Left colon (tissue), 2 donors: Measurements from ENCODE around the gene LLPH. TPM values are rescaled to one million over a fixed set of nuclear protein-coding genes. Genes with fewer than 3 reads are reported as not detected.
A peak's percentile ranks its signal among the peaks of the same experiment; 100 is the strongest.
"Not testable (repeated sequence)": the region's sequence is repeated elsewhere in the genome, so short reads cannot be mapped to it uniquely, and the experiment has no call there.

Experiments
- ATAC-seq: fragments of 200-7000 bp; cut with Tn5 transposase; one replicate; pipeline ENCODE4 v1.9.1; 2020; ENCODE audit warnings: mild to moderate bottlenecking, moderate library complexity
- DNase-seq, 2 donors: peaks; one replicate each; pipeline ENCODE4 v3.0.0-alpha.2; 2020
- intact Hi-C, 2 donors: fragments of 100-400 bp; cut with DNase I in 1 of 2; cut with micrococcal nuclease in 1 of 2; formaldehyde crosslinking; loops; one replicate each; pipeline versions ENCODE4 v1.11.2 to v1.14.0; 2022; cut with DNase I, micrococcal nuclease
- long read RNA-seq: library from polyadenylated mRNA; unstranded; transcript quantifications from one replicate; pipeline ENCODE4 v2.0.0, GENCODE V29; 2021
- total RNA-seq, 2 donors: library from RNA; stranded (reverse); fragmentation: NEBNext Ultra II Directional; extraction: Animal tissue kit (Norgen Biotek cat#: 25700); gene quantifications; one replicate each; pipeline ENCODE4 v1.2.1, GENCODE V29; 2021
- donor health status: DM: no; HTN: no; CAD: no.
- donor health status: DM: yes; HTN: yes; CAD: no.

The LLPH gene
- total RNA-seq = 10 to 100 TPM; 18.9 to 23.1 TPM
- long read RNA-seq, full-length matches to known transcripts = 9 of 9 reads
- long read RNA-seq, partial matches to known transcripts = 0 of 9 reads
- long read RNA-seq, other reads (novel, unspliced or antisense) = 0 of 9 reads

DNA sequence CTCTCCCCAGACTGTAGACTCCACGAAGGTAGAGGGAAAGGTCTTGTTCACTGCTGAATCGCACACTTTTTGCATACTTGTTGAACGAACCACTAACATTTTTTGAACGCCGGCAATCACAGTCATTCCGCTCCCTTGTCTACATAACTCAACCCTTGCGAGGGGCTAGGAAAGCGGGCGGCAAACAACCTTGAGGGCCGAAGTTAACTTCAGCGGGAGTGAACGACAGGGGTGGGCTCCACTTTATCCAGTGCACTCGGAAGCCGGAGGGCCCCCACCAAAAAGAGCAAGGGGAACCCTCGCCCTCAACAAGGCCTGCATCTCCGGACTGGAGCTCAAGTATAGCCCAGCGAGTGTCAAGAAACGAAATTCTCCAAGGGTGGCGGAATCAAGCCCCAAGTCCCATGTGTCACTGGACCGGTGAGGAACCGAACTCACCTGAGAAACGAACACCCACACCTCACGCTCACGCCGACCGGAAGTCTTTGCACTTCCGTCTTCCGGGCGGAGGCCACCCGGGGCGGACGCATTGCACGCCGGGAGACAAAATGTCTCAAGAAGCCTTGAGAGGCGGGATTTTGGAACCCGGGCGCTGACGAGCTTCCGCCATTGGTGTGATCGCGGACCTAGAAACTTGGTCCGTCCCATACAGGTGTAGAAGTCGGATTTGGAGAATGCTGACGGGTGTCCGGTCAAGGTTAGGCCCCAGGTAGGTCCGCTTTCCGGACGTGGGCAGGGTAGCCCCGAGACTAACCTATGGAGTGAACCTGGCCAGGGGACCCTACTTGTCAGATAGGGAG is at the start of gene LLPH:
Gene LLPH (minus strand): TSS at position 484 of the 800 bp plus-strand sequence. CDS start 1,644 bp downstream, outside the sequence.
- intact Hi-C loops = no loop called here
- peak; percentile 98 for ATAC-seq
- DNase-seq = peak; percentile 92 to 95

DNA sequence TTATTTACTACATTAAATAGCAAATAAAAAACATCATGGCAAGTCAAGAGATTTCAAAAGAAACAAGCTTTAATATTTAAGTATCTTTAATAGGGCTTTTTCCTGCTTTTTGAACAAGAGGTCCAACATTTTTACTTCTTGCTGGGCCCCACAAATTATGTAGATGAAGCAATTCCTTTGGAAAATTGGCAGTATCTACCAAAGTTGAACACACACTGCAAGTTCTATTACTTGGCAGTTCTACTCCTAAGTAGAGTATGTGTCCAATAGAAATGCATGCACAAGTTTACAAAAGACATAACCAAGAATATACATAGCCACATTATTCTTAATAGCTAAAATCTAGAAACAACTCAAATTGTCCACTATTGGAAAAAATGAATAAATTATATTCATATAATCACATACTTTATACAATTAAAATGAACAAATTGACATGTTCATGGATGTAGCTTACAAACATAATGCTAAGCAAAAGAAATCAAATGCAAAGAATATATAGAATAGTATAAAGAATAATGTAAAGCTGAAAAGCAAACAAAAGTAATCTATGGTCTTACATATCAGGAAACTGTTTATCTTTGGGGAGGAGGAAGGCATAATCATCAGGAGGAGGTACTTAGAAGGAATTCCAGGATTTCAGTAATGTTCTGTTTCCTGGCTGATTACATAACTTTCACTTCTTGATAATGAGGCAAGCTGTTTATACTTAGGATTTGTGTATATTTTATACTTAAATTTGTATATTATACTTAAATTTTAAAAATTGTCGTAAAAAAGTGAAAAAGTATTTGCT is 45.8 kb upstream of the LLPH start:
- peak; percentile 70 for ATAC-seq
- intact Hi-C loops = no loop called here
- DNase-seq = no peak

DNA sequence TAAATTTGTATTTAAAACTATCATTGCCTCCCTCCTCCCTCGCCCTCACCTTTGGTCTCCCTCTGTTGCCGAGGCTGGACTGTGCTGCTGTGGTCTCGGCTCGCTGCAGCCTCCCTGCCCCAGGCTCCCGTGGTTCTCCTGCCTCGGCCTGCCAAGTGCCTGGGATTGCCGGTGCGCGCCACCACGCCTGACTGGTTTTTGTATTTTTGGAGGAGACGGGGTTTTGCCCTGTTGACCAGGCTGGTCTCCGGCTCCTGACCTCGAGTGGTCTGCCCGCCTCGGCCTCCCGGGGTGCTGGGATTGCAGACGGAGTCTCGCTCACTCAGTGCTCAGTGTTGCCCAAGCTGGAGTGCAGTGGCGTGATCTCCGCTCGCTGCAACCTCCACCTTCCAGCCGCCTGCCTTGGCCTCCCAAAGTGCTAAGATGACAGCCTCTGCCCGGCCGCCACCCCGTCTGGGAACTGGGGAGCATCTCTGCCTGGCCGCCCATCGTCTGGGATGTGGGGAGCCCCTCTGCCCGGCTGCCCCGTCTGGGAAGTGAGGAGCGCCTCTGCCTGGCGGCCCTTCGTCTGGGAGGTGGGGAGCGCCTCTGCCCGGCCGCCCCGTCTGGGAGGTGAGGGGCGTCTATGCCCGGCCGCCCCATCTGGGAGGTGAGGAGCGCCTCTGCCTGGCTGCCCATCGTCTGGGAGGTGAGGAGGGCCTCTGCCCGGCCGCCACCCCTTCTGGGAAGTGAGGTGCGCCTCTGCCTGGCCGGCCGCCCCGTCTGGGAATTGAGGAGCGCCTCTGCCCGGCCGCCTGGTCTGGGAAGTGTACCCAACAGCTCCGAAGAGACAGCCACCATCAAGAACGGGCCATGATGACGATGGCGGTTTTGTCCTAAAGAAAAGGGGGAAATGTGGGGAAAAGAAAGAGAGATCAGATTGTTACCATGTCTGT is 44.1 kb upstream of the LLPH start:
- ATAC-seq, intact Hi-C loops, DNase-seq: not testable (repeated sequence)

DNA sequence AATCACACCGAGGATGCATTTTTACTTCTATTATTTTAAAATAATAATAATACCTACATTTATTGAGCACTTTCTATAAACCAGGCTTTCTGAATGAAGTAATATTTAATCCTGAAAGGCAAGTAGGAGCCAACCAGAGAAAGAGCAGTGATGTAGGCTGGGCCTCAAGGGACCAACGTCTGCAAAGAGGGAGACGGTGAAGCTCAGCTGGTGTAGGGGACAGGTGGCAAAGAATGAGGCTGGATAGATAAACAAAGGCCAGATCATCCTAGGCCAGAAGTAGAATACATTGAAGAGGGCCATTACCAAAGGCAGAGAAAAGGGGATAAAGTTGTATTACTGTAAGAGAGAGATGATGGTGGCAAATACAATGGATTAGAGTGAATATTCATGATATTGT is 40.1 kb upstream of the LLPH start:
- no peak for DNase-seq
- intact Hi-C loops = no loop called here
- no peak for ATAC-seq

DNA sequence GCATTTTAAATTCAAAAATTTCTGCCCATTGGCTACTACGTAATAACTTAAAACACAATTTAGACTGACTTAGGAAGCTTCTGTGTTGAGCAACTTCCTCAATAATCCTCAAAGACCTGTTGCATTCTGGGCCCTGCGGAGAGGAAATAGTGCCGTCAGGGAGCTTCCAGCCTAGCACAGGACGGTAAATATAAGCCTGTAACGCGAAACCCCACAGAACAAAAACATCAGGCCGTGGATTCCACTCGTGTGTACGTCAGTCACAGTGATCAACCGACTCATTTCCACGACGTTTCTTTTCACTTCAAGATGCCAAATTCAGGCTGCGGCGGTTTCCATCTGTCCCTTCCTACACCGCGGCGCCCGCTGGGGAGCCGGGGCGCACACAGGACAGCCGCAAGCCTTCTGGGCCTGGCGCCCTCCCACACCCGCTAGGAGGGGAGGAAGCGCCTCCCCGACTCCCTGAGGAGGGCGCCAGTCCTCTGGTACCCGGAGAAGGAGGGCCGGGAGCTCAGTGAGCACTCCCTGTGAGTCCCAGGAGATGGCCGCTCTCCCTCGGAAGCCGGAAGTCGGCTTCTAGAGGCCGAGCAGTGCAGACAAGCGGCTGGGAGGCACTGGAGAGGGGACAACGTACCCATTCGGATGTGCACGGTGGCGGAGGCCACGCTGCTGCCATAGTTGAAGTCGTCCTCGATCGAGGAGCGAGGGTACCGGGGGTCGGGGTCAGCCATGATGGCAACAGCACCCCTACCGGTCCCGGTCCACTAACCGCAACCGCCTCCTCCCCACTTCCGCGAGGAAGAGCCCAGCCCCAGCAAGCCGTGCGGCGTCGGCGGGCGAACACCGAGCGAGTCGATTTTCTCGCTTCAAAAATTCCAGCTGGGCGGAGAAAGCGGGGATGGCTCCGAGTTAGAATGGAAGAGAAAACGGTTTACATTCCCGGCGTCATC is 38.9 kb upstream of the LLPH start, which contains the start of gene TMBIM4:
Gene TMBIM4 (minus strand): TSS at position 776 of the 950 bp plus-strand sequence. CDS start 45 bp downstream, at position 731.
- DNase-seq = peak; percentile 92
- ATAC-seq = peak; percentile 93
- intact Hi-C loops = no loop called here

DNA sequence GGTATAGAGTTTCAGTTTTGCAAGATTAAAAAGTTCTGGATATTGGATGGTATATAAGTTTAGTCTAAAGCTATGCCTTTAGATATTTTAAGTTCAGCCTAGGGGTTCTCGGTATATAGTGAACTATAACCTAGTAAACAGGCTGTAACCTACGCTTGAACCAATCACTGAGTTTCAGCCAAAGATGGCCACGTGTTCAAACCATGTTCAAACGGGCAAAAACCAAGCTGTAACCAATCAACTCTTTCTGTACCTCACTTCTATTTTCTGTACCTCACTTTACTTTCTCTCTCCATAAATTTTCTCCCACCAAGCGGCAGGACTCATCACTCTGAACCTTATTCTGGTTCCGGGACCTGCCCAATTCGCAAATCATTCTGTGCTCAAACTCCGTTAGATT is 37.9 kb upstream of the LLPH start:
- no peak for DNase-seq
- no peak for ATAC-seq
- intact Hi-C loops = no loop called here

DNA sequence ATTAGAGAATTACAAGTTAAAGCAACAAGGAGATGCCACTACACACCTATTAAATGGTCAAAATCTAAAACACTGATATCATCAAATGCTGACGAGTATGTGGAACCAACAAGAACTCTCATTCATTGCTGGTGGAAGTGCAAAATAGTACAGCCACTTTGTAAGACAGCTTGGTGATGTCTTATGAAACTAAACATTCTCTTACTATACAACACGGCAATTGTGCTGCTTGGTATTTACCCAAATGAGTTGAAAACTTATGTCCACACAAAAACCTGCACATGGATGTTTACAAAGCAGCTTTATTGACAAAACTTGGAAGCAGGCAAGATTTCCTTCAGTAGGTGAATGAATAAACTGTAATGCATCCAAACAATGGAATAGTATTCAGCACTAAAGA is 36.0 kb upstream of the LLPH start:
- ATAC-seq = no peak
- intact Hi-C loops = no loop called here
- DNase-seq = no peak

DNA sequence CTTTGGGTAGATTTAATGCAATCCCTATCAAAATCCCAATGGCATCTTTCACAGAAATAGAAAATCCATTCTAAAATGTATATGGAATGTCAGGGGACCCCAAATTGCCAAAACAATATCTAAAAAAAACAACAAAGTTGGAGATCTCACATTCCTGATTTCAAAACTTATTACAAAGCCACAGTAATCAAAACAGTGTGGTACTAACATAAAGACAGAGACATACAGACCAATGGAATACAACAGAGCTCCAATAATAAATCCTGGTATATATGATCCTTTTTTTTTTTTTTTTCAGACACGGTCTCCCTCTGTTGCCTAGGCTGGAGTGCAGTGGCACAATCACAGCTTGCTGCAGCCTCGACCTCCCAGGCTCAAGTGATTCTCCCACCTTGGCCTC is 34.6 kb upstream of the LLPH start:
- DNase-seq (no peak), ATAC-seq (no peak)
- intact Hi-C loops = no loop called here

DNA sequence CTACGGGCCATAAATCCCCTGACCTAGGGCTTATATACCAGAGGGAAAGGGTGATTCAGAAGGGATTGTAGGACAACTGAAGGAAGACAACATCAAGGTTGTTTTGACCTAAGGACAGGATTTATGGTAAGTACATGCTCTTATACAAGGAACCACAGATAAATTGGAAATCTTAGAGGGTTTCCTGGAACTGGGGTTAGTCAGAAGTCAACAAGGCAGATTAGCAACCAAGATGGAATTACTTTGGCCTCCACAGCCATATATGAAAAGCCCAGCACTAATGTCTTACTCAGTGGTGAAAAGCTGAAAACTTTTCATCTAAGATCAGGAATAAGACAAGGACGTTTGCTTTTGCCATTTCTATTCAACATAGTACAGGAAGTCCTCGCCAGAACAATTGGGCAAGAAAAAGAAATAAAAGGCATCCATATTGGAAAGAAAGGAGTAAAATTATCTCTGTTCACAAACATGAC is 33.8 kb upstream of the LLPH start:
- DNase-seq = no peak
- no peak for ATAC-seq
- intact Hi-C loops = no loop called here

DNA sequence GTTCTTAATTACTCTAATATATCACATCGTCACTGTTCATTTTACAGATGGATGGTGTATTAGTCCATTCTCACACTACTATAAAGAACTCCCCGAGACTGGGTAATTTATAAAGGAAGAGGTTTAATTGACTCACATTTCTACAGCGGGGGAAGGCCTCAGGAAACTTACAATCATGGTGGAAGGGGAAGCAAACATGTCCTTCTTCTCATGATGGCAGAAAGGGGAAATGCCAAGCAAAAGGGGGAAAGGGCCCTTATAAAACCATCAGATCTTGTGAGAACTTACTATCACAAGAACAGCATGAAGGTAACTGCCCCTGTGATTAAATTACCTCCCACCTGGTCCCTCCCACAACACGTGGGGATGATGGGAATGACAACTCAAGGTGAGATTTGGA is 32.7 kb upstream of the LLPH start:
- intact Hi-C loops = no loop called here
- DNase-seq = no peak
- no peak for ATAC-seq

DNA sequence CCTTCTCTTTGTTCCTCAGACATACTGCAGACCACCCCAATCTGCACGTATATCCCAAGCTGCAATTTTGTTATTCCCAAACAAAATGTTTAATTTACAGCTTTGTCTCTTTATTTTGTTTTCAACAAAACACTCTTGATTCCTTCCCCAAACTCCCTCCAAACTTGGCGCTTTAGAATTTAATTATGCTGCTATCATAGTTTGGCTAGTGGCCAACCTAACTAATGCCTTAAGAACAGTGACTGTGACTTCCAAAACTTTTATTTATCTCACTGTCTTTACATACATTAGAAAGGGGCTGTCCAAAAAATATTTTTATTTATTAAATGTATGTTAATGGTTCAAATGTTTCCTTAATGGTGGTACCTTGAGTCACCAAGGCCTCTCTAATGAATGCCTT is 32.2 kb upstream of the LLPH start:
- ATAC-seq (no peak), DNase-seq (no peak)
- intact Hi-C loops = no loop called here

DNA sequence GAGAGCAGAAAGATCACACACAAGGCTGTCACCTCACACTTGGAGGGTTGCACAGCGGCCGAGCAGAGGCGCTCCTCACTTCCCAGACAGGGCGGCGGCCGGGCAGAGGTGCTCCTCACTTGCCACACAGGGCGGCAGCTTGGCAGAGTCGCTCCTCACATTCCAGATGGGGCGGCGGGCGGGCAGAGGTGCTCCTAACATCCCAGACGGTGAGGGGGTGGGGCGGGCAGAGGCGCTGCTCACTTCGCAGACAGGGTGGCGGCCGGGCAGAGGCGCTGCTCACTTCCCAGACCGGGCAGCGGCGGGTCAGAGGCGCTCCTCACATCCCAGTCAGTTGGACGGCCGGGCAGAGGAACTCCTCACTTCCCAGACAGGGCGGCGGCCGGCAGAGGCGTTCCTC is 30.2 kb upstream of the LLPH start:
- intact Hi-C loops = no loop called here
- no peak for ATAC-seq
- DNase-seq = peak in 1 of 2 donors; percentile 17

DNA sequence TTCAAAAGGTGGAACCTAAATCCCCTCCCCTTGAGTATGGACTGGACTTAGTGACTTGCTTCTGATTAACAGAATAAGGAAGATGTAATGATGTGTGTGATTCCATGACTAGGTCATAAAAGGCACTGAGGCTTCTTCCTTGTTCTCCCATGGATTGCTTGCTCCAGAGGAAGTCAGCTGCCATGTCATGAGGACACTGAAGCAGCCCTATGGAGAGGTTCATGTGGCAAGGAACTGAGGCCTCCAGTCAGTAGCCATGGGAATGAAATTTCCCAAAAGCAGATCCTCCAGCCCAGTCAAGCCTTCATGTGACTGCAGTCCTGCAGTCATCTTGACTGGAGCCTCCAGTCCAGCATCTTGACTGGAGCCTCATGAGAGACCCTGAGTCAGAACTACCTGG is 28.6 kb upstream of the LLPH start:
- intact Hi-C loops = no loop called here
- peak; percentile 55 for ATAC-seq
- DNase-seq = no peak

DNA sequence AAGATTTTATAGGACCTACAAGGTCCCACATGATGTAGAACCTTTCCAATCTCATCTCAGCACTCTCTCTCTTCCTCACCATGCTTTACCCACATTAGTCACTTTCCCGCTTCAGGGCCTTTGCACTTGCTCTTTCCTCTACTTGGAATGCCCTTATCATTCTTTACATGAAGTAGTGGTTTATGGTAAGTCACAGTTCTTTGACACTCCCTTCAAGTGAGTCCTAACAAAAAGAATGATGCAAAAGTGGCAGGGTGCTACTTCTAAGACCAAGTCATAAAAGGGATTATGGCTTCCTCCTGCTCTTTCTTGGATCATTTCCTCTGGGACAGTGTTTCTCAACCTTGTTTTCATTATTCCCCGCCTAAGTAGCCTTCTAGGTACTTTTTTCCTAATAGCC is 26.1 kb upstream of the LLPH start:
- ATAC-seq (peak; percentile 90), DNase-seq (peak in 1 of 2 donors; percentile 20)
- intact Hi-C loops = no loop called here

DNA sequence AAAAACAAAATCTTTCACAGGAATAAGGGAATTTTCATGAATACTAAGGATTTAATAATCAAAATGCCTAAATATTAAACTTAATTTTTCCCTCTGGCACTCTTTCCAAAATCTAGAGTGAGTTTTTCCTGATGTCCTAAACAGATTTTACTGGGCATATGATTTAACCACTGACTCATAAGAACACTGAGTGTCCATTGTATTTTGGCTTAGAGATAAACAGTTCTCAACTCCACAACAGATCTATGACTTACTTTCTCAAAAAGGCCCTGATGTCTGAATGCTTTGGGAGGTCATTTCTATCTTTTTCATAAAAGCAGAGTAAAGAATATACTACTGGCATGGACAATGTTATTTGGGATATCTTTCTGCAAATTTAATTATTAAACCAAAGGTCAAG is 24.2 kb upstream of the LLPH start:
- ATAC-seq = no peak
- intact Hi-C loops = no loop called here
- no peak for DNase-seq

DNA sequence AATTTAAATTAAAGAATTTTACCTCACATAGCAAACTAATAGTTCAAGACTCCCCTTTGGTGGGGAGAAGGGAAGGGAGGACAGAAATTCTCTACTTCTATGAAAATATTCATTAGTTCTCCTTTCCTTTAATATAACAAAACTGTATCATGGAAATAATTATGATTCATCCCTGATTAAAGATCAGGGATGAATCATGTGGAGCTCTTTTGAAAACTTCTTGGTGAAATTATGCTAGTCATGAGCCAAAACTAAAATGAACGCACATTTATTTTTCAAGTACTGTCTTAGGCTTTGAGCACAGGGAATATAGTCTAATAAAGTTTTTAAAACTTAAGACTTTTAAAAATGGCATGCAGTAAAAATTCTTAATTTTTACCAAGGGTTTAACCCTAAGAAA is 22.2 kb upstream of the LLPH start:
- ATAC-seq (no peak), DNase-seq (no peak)
- intact Hi-C loops = no loop called here

DNA sequence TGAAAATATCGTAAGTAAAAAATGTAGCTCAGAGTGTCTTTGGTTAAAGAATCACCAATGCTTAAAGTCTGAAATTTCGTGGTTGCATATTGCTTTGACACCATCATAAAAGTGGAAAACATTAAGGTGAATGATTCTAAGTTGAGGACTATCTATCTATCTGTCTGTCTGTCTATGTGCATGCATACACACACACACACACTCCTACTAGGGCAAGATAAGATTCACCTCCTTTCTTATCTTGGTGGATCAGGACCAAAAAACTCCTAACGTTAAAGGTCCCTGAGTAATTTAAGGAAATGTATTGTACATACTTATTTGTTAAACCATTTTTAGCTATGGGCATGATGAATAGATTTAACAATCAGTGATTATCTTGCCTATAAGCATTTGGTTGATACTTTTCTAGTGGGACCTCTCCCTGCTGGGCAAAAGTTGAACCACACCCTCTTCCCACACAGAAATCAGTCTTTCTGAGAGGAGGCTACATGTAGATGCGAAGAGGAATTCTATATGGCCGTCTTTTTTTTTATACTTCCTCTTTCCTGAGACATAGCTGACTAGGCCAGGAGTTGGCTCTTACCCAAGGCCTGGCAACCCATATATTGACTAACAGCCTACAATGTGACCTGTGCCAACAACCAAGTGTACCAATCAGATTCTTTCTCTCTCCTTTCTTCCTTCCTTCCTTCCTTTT is 19.3 kb upstream of the LLPH start:
- DNase-seq = peak; percentile 71 to 76
- intact Hi-C loops = no loop called here
- peak; percentile 90 for ATAC-seq
